HG03520 (cell line): Measurements from ENCODE around the gene KRT5.
"Not testable (repeated sequence)": the region's sequence is repeated elsewhere in the genome, so short reads cannot be mapped to it uniquely, and the experiment has no call there.

ENCODE experiments used
- ATAC-seq: cut with Tn5 transposase; IDR thresholded peaks from one replicate; pipeline ENCODE4 v1.9.1; 2021; ENCODE audit warnings: mild to moderate bottlenecking, moderate library complexity; ENCODE audit not compliant: unreplicated experiment

KRT5 gene

DNA sequence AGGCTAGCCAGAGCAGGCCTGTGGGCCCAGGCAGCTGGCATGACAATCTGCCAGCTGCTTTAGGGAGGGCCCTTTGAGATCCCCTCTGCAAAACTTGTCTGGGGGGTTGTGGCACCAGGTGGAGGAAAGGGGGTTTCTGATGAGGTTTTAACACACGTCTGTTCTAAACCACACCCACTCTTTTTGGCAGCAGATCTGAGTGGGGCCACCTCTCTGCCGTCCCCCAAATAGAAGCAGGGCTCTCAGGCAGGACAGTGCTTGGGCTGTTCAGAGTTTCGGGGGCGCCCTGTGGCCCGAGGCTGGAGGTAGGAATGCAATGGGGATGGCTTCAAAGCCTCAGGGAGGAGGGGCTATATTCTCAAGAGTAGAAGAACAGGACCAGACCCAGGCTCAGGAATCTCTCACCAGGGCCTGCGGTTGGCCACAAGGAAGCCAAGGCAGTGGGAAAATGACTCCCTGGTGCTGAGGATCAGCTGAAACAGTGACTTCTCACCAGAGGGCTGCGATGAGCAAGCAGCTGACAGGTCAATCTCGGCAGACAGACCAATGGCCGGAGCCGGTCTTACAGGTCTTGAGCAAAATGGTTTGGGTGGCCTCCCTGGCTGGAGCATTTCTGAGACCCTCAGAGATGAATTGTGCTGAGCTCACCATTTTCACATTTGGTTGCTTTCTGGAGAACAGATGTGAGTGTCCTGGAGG is 1.5 kb upstream of the KRT5 start:
- no peak for ATAC-seq

DNA sequence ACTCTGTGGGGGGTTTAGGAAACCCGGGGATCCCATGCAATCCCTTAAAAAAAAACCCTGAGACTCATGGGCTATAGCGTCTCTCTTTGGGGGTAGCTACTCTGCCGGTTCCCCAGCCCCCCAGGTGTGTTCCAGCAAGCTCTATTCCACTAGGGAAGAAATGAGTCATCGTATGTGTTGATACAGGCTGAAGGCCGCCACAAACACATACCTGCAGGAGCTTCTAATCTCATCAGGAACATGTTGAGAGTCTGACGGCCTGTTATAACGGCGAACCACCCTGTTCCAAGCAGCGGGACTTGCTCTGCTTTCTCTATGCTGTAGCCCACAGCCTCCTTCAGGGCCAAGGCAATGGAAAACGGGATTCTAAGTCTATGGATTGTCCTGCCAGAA is 977 bp upstream of the KRT5 start:
- ATAC-seq: no peak

DNA sequence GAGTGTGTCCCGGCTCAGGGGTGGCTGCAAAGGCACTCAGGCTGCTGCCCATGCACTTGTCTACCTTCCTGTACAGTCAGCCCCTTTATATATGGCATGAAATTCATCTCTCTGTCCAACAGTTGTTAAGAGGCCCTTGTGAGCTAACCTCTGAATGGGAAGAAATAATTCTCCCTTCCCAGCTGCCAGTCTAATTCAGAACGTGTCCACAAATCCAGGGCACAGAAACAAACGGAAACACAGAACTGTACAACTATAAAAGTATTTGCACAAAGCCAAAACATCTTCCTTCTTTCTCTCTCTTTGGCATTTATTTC is 849 bp downstream of the KRT5 start:
- no peak for ATAC-seq

DNA sequence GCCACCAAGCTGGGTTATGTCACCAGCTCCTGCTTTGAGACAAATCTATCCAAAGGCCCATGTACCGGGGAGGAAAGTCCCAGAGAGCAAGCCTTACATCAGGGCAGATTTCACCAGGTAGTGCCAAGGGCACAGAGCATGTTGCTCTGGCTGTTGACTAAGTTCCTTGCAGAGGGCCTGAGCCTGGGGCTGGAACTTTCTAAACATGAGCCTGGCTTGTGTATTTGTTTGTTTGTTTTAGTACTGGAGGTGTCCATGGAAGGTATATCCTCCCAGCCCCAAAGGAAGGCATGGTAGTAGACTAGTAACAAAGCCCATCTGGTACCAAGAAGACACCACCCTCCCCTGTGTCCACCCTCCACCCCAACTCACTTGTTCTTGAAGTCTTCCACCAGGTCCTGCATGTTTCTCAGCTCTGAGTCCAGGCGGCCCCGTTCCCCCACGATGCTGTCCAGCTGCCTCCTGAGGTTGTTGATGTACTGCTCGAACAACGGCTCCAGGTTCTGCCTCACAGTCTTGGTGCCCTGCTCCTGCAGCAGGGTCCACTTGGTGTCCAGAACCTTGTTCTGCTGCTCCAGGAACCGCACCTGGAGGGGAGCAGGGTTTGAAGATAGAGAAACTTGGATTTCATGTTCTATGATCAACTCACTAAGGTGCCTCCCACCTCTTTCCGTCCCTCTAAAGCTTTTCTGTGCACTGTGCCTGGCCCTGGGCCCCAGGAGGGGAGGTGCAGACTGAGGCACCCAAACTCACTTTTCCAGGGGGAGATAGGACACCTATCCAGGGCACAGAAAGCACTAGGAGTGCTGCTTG is 1.4 kb downstream of the KRT5 start:
- no peak for ATAC-seq

DNA sequence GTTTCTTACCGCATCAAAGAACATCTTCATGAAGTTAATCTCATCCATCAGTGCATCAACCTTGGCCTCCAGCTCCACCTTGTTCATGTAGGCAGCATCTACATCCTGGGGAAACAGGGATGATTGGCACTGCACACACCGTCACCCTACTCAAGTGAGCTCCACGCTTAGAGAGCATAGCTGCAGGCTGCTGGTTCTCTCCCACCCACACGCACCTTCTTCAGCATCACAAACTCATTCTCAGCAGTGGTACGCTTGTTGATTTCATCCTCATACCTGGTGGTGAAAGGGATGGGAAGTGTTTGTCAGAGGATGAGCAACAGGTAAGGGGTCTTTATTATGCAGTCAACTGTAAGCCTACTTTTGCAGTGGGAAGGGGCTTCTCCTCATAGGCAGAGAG is 2.3 kb downstream of the KRT5 start:
- ATAC-seq: no peak

DNA sequence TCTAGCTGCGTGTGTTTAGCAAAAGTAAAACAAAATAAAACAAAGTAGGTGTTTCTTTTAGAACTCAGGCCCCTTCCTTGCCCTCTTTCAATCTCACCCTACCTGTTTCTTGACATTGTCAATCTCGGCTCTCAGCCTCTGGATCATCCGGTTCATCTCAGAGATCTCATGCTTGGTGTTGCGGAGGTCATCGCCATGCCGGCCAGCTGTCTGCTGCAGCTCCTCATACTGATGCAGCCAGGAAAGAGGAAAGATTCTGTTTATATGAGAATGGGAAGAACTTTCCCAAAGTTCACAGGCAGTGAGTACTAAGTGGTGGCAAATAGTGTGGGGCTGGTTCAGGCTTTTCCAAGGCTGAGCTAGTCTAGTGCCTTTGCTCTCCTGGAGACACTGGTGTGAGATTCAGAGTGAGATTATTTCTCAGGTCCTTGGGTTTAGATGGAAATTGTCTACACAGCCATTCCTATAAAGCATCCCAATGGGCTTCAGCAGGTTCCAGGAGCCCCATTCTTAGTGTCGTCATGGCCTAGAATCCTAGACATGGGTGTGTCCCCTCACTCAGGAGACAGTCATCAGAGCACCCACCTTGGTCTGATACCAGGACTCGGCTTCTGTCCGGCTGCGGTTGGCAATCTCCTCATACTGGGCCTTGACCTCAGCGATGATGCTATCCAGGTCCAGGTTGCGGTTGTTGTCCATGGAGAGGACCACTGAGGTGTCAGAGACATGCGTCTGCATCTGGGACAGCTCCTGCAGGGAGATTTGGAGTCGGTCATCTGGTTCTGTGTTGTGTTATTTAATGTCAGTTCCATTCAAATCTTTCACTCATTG is 3.0 kb downstream of the KRT5 start:
- no peak for ATAC-seq

DNA sequence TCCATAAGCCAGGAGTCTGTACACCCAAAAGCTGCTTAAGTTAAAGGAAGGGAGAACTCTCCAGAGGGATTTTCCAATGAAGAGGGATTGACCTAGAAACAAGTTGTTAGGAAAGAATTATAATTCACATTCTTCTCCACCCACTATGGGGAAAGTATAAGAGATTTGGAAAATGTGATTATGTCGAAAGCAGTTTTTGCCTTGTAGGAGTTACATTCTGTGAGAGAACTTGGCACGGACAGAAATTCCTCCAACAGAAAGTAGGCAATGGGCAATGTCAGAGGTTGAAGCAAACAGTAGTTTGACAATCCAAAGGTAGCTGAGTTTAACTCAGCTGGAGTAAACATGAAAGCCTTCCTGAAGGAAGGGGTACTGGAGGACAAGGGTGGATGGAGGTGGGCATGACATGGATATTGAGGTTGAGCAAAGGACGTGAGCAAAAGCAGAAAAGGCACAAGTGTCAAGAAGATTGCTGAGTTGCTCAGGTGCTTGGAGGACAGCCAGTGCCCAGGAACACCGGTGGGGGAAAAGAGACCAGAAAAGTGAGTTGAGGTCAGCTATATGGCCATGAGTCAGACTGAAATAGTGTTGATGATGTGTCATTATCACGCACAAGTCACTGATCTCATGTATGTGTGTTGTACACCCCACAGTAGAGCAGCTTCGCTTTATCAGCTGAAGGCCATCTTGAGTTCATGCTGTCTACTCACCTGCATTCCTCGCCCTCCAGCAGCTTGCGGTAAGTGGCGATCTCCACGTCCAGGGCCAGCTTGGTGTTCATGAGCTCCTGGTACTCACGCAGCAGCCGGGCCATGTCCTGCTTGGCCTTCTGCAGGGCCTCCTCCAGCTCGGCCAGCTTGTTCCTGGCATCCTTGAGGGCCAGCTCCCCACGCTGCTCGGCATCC is 4.0 kb downstream of the KRT5 start:
- no peak for ATAC-seq

DNA sequence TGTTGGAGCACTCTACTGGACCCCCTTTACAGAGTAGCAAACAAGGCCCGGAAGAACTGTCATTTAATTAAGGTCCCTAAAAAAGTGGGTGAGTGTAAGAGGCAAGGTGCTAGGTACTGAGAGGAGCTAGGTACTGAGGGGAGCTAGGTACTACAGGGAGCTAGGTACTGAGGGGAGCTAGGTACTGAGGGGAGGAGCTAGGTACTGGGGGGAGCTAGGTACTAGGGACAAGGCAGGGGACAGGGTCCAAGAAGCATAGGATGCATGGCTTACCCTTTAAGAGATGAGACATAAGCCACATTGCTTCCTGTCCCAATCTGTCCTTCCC is 4.9 kb downstream of the KRT5 start:
- no peak for ATAC-seq

DNA sequence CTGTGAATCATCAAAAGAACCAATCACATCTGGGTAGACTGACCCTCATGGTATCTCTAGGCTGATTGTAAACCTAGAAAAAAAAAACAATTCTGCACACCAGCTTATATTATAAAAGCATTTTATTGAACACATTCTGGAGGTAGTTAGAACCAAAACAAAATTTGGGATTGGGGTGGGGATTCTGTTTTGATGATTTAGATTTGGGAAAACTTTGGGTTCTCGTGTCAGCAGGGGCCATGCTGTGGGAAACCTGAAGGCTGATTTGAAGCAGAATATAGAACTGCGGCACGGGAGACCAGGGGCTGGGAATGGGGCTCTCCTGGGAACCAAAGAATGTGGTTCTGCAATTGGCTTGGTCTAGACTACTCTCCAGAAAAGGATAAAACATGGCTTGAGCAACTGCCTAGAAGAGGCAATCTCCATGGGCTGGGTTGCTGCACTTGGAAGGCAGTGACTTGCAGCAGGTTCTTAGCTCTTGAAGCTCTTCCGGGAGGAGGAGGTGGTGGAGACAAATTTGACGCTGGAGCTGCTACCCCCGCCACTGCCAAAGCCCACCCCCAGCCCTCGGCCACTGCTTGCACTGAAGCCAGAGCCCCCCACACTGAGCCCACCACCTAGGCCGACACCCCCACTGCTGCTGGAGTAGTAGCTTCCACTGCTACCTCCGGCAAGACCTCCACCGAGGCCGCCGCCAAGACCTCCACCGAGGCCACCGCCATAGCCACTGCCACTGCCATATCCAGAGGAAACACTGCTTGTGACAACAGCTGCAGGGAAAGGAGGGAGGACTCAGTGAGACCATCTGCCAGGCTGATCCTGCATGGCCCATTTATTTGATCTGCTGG is 5.5 kb downstream of the KRT5 start:
- no peak for ATAC-seq

DNA sequence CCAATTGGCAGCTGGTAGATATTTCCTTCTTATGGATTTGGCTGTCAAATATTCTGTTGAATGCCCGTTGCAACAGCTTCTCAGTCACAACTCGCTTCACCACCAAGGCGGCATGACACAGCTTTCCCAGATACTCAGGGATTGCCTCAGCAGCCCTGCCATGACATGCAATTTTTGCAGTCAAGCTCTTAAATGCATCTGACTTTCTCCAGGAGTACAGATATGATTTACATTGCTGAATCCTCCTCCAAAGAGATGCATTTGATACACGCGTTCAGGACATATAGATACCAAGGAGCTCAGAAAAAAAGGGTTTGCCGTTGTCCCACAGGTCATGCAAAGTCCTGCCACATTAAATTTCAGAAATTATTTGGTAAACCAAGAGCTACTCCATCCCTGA is 6.5 kb downstream of the KRT5 start:
- ATAC-seq: no peak

DNA sequence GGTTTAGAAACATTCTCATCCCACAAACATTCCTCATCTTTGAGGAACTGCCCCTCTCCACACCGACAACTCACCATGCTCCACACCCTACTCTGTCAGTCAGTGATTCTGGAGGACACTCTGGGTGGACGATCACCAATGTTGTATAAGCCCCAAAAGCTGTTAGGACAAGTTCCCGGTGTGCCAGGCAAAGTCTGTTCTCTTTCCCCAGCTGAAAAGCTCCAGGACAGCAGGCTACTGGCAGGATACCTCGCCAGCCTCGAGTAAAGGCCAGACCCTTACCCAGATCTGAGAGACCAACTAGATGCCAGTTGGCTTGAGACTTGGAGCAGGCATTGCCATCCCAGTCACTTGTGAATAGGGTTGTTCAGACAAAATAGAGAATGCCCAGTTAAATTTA is 12.0 kb downstream of the KRT5 start:
- no peak for ATAC-seq

DNA sequence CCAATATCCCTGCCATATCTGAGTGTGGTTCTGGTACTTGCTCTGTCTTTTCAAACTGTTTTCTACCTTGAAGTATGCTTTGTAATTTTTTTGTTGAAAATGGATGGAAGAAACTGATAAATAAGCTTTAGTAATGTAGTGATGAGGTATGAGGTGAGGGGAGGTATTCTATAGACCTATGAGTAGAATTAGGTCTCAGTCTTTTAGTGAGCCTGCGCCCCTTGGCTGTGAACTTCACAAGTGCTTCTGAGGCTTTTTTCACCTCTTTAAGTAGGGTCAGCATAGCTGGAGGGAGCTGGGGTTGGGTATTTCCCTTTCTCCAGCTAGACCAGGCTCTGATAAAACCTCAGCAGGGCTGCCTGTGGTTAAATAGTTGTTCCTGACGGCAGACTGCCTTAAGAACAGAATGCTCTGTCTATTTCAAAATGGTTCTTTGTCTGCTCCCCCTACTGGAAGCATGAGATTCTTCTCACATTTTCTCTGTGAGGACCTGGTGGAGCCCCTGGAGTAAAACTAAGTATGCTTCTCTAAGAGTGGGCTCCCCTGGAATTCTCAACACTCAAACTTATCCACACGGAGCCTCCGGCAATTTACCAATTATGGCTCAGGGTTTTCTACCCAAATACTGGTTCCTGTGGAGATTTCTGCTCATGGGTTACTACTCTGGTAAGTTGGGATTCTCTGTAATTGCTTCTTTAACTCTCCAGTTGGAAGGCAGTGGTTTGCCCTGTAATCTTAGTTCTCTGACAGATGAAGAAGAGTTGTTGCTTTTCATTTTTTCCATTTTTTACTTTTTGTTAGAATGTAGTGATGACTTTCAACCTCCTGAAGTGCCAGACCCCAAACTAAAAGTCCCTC is 13.1 kb downstream of the KRT5 start:
- no peak for ATAC-seq

DNA sequence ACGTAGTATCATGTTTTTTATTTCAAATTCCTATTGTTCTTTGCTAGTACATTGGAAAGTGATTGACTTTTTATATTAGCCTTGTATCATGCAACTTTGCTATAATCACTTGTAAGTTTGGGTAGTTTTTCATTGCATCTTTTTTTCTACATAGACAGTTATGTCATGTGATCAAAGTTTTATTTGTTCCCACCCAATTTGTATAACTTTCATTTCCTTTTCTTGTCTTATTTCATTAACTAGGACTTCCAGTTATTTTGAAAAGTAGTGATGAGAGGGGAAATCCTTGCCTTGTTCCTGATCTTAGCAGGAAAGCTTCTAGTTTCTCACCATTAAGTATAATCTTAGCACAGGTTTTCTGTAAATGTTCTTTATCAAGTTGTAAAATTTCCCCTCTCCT is 17.3 kb downstream of the KRT5 start:
- no peak for ATAC-seq

DNA sequence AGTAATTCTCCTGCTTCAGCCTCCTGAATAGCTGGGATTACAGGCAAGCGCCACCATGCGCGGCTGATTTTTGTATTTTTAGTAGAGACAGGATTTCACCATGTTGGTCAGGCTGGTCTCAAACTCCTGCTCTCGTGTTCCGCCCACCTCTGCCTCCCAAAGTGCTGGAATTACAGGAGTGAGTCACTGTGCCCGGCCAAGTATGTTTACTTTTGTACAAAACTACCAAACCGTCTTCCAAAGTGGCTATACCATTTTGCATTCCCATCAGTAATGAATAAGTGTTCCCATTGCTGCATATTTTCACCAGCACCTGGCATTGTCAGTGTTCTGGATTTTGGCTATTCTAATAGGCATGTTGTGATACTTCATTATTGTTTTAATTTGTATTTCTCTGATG is 18.7 kb downstream of the KRT5 start:
- no peak for ATAC-seq

DNA sequence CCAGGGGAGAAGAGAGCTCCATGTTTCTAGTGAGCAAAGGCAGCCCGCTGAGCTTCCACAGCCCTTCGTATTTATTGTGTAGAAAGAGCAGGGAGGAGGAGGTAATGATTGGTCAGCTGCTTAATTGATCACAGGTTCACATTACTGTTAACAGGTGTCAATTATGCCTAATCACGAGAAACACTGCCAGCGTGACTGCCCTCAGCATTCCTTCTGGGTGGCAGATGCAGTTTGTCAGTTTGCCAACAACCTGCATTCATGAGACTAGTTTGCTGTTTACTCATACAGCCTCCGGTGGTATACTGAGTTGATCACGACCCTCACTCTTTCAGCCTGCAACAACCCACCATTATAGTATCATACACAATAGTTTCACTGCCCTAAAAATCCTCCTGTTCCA is 19.6 kb downstream of the KRT5 start:
- ATAC-seq: not testable (repeated sequence)

DNA sequence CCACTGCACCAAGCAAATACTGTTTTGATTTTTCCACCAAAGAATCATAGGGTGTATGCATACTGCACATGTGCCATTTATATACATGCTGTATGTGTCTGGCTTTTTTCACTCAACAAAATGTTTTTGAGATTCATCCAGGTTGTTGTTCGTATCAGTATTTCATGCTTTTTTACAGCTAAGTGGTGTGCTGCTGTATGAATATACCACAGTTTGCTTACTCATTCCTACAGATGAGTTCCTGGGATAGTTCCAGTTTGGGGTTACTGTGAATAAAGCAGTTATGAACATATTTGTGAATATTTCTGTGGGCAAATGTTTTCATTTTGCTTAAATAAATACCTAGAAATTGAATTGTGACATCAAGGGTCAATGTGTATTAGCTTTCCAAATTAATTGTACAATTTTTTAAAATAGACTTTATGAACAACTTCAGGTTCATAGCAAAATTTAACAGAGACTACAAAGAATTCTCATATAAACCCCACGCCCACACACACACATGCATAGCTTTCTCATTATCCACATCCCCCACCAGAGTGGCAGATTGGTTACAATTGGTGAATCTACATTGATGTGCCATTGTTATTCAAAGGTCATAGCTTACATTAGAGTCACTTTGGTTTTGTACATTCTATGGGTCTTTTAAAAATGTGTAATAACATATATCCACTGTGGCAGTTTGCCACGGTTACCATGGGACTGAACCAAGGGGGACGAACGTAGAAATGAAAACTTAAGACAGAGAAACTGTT is 20.2 kb downstream of the KRT5 start:
- ATAC-seq: no peak

DNA sequence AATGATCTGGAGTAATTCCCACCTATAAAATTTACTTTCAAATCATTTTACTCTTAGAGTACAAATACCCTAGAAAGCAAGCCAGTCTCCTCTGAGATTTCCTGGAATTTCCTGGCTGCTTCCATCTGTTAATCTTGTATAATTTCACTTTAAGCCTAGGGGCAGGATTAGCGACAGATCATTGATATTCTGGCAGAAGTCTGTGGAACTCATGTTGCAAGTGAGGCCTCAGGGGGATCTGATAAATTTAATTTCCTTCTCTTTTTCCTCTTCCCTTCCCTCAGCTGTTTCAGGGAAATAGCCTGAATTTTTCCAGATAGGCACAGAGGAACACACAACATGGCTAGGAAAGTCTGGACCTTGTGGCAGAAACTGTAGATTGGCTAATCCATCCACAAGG is 21.2 kb downstream of the KRT5 start:
- ATAC-seq: no peak

DNA sequence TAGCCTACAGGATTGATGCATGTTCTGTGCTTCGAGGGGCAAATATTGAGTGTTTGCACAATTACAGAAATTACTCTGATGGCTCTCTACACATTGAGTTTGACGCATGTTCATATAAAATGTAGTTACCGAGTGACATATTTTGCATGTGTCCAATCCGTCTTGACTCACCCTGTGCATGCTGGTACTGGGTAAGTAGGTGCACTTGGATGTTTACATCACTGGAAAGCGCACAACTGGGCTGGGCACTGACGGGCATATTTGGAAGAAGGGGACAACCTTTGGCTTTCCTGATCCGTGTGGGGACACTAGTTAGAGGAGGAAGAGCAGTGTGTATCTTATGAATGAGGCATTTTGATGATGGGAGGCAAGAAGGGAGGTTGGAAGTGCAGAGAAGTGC is 22.2 kb downstream of the KRT5 start:
- ATAC-seq: no peak
